Body of pancreas (tissue), 4 donors: ENCODE measurements around the gene TARS3. TPM values are rescaled to one million over a fixed set of nuclear protein-coding genes. Genes with fewer than 3 reads are reported as not detected.

ENCODE experiments used
- ATAC-seq: fragments of 150-250 bp; one replicate; pipeline ENCODE4 v1.9.1; 2016
- DNase-seq, 4 donors: peaks; one replicate each; pipeline ENCODE4 v3.0.0-alpha.2; 2019
- H3K27ac ChIP-seq, 4 donors: fragments of 200-600 bp; sonication (generic); 1 replicate in 3 of 4; 2 replicates in 1 of 4; pipeline versions ENCODE4 v1.5.1 to v1.6.1; 2016 to 2019; ENCODE audit warnings: mild to moderate bottlenecking in 1 of 4, mixed read lengths in 1 of 4, moderate library complexity in 1 of 4
- H3K27me3 ChIP-seq, 2 donors: fragments of 200-600 bp; sonication (generic); one replicate each; pipeline ENCODE4 v1.6.0; 2016; ENCODE audit warnings: mild to moderate bottlenecking in 1 of 2
- H3K36me3 ChIP-seq, 2 donors: fragments of 200-600 bp; sonication (generic); replicated peaks in 1 of 2; 2 replicates each; pipeline ENCODE4 v1.5.1; 2016; ENCODE audit warnings: low read depth in 2 of 2; ENCODE audit not compliant: insufficient read depth in 1 of 2
- H3K4me1 ChIP-seq: fragments of 200-600 bp; sonication (generic); one replicate; pipeline ENCODE4 v1.6.0; 2016
- H3K4me3 ChIP-seq, 2 donors: fragments of 200-600 bp; sonication (generic); 1 replicate in 1 of 2; 2 replicates in 1 of 2; pipeline ENCODE4 v1.5.1; 2016 to 2019
- H3K9me3 ChIP-seq, 3 donors: fragments of 200-600 bp; sonication (generic); 1 replicate in 2 of 3; 2 replicates in 1 of 3; pipeline ENCODE4 v1.5.1; 2016
- POLR2A ChIP-seq, 3 donors: fragments of 450-650 bp; IDR thresholded peaks; one replicate each; pipeline ENCODE4 v1.6.1; 2016; ENCODE audit warnings: antibody characterized with exemption in 3 of 3, mild to moderate bottlenecking in 2 of 3
- WGBS, 2 donors: methylation state at CpG; one replicate each; pipeline ENCODE4 v1.1.5; 2017; 5-methylcytosine and 5-hydroxymethylcytosine counted together
- intact Hi-C: fragments of 100-400 bp; cut with DNase I; formaldehyde crosslinking; loops from one replicate; pipeline ENCODE4 v1.15.1; 2023
- total RNA-seq, 2 donors: library from RNA; depleted of rRNA; stranded (reverse); fragments of >200 nt; gene quantifications; one replicate each; pipeline ENCODE4 v1.1.0, GENCODE V29; 2016
- TF ChIP-seq, protein P1 (sequence below), 7 experiments: fragments of 450-650 bp in 4 of 7; fragments of 200-600 bp in 3 of 7; sonication (generic) in 3 of 7; IDR thresholded peaks; one replicate each; pipeline ENCODE4 v1.5.1; 2016 to 2019; ENCODE audit warnings: antibody characterized with exemption in 7 of 7

Gene TARS3
- total RNA-seq, 2 donors from 2014 or later: 15.0 to 70.5 TPM

DNA sequence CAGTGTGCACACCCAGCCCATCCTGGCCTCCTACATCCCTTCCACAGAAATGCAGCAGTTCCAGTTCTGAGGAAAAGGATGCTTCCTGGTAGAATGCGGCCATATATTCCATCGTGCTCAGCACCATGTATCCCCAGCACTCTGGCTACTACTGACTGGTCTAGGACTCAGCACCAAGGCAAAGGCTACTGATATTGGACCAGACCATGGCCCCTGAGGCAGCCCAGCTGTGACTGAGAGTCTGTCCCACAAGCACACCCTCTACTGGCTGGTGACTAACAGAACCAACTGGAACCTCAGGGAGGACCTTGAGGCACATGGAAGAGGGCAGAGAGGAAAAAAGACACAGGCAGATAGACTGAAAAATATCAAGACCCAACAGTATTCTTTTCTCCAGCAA, 30.0 kb downstream of the TARS3 start:
- H3K9me3 ChIP-seq: no peaks in the 10 kb centered on the region
- intact Hi-C loops: no loop called here
- no peak for TF ChIP-seq POLR2A (IDR thresholded peaks at IDR 0.05)
- TF ChIP-seq, protein P1, sequence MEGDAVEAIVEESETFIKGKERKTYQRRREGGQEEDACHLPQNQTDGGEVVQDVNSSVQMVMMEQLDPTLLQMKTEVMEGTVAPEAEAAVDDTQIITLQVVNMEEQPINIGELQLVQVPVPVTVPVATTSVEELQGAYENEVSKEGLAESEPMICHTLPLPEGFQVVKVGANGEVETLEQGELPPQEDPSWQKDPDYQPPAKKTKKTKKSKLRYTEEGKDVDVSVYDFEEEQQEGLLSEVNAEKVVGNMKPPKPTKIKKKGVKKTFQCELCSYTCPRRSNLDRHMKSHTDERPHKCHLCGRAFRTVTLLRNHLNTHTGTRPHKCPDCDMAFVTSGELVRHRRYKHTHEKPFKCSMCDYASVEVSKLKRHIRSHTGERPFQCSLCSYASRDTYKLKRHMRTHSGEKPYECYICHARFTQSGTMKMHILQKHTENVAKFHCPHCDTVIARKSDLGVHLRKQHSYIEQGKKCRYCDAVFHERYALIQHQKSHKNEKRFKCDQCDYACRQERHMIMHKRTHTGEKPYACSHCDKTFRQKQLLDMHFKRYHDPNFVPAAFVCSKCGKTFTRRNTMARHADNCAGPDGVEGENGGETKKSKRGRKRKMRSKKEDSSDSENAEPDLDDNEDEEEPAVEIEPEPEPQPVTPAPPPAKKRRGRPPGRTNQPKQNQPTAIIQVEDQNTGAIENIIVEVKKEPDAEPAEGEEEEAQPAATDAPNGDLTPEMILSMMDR (IDR thresholded peaks at IDR 0.05): no peak
- H3K27ac ChIP-seq: no peak overlapping the region
- H3K27me3 ChIP-seq: no peaks in the 10 kb centered on the region
- H3K36me3 ChIP-seq: peaks cover 0 to 9% of the 10 kb centered on the region in 2 donors
- H3K4me1 ChIP-seq: no peaks in the 10 kb centered on the region
- DNase-seq (no peak), ATAC-seq (no peak)
- no peak overlapping the region for H3K4me3 ChIP-seq
- WGBS, 2 donors: 91 to 100% methylated on average over 1 to 2 of the region's 2 CpGs

DNA sequence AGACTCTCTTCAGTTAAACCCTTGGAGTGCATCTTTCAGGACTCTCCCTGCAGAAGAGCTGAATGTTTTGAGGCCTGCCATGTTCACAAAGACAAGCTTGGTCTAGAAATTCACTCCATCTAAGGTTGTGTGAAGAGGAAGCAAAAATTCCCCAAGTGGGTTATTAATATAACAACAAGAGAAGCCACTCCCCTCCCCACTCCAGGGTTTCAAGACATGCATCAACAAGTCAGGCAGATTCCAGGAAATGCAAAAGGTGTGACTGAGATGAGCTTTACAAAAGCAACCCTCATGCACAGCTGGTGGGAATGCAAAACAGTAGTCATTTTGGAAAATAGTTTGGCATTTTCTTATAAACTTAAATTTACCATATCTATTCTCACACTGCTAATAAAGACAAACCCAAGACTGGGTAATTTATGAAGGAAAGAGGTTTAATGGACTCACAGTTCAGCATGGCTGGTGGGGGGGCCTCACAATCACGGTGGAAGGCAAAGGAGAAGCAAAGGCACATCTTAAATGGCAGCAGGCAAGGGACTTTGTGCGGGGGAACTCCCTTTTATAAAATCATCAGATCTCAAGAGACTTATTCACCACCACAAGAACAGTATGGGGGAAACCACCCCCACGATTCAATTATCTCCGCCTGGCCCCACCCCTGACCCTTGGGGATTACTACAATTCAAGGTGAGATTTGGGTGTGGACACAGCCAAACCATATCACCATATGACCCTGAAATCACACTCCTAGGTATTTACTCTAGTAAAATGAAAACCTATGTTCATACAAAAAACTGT, 31.3 kb downstream of the TARS3 start:
- intact Hi-C loops: no loop called here
- 86 to 91% methylated on average over 4 of the region's 4 CpGs for WGBS, 2 donors
- no peak for TF ChIP-seq POLR2A (IDR thresholded peaks at IDR 0.05)
- TF ChIP-seq, protein P1 (IDR thresholded peaks at IDR 0.05): no peak
- Histone ChIP-seq H3K27me3 (no peaks in the 10 kb centered on the region), H3K9me3 (no peaks in the 10 kb centered on the region), H3K27ac (no peak overlapping the region), H3K36me3 (peaks cover 0 to 5% of the 10 kb centered on the region in 2 donors), H3K4me1 (no peaks in the 10 kb centered on the region), H3K4me3 (no peak overlapping the region)
- no peak for DNase-seq
- no peak for ATAC-seq

DNA sequence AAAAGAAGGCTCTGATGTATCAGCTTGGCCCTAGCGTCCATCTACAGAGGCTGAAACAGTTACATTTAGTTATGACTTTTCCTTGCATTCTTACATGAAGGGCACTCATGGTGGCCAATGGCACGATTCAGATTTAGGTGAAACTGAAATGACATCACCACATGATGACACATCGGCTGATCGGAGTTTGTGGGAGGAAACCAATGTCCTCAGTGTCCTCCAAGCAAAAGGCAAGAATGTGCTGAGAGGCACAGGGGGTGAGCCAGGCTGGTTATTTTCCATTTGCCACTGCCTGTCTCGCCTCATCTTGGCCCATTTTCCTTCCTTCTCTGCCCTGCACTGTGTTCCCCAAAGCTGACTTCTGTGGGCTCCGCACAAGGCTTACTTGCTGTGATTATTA, 34.4 kb downstream of the TARS3 start:
- Histone ChIP-seq H3K36me3 (peaks cover 0 to 4% of the 10 kb centered on the region in 2 donors), H3K4me3 (no peak overlapping the region), H3K27ac (no peak overlapping the region), H3K27me3 (no peaks in the 10 kb centered on the region), H3K9me3 (no peaks in the 10 kb centered on the region), H3K4me1 (no peaks in the 10 kb centered on the region)
- DNase-seq (no peak), ATAC-seq (no peak)
- 92 to 98% methylated on average over 6 of the region's 6 CpGs for WGBS, 2 donors
- no peak for TF ChIP-seq POLR2A (IDR thresholded peaks at IDR 0.05)
- TF ChIP-seq, protein P1 (IDR thresholded peaks at IDR 0.05): no peak
- intact Hi-C loops: no loop called here

DNA sequence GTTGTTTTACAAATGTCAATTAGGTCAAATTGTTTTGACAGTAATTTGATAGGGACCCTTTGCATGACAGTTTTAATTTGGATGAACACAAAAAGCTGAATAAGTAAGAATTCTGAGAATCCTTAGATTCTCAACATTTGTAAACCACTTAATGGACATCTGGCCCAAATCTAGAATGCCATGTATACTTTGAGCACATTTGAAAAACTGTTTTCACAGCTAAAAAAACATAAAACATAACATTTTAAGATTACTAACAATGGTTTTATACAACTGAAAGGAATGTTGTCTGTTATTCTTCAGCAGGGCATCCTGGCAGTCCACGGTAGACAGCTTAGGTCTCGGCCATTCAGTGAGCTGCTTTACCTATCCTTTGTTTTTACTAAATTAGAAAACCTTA, 37.6 kb downstream of the TARS3 start:
- Histone ChIP-seq H3K4me1 (no peaks in the 10 kb centered on the region), H3K27me3 (no peaks in the 10 kb centered on the region), H3K27ac (no peak overlapping the region), H3K9me3 (no peaks in the 10 kb centered on the region), H3K36me3 (peaks cover 0 to 7% of the 10 kb centered on the region in 2 donors), H3K4me3 (no peak overlapping the region)
- WGBS, 2 donors: 93 to 97% methylated on average over 2 of the region's 2 CpGs
- no peak for ATAC-seq
- DNase-seq: no peak
- TF ChIP-seq POLR2A (IDR thresholded peaks at IDR 0.05): no peak
- TF ChIP-seq, protein P1 (IDR thresholded peaks at IDR 0.05): no peak
- intact Hi-C loops: no loop called here

DNA sequence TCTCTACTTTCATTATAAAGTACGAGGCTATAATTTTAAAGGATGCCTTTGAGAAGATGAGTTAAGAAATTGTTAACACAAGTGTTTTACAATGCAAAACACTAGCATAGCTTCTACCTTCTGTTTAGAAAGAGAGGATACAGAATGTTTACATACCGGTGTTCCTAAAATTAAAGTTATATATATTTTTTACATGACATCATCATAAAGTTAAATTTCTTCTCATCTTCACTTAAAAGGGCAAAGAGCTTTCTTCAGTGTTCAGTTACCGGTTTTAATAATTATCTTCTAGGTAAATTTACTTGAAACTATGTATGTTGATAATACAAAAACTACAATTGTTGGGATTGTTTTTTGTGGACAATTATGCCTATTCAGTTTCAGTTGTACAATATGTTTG, 39.4 kb downstream of the TARS3 start:
- ATAC-seq (no peak), DNase-seq (no peak)
- H3K36me3 ChIP-seq: peaks cover 0 to 7% of the 10 kb centered on the region in 2 donors
- TF ChIP-seq, protein P1 (IDR thresholded peaks at IDR 0.05): no peak
- TF ChIP-seq POLR2A (IDR thresholded peaks at IDR 0.05): no peak
- no peak overlapping the region for H3K4me3 ChIP-seq
- no peaks in the 10 kb centered on the region for H3K9me3 ChIP-seq
- intact Hi-C loops: no loop called here
- no peaks in the 10 kb centered on the region for H3K4me1 ChIP-seq
- no peaks in the 10 kb centered on the region for H3K27me3 ChIP-seq
- WGBS, 2 donors: 93 to 95% methylated on average over 3 of the region's 3 CpGs
- H3K27ac ChIP-seq: no peak overlapping the region
